Measurements from ENCODE around the gene AIG1. TPM values are rescaled to one million over a fixed set of nuclear protein-coding genes. Genes with fewer than 3 reads are reported as not detected.

Gene AIG1
- total and polyA plus RNA-seq, 2 of the 13 experiments (the other 11 are each of a cell fraction or from before 2014, with no cell fraction given), result 115 to 197 TPM

- TF ChIP-seq YEATS2 (CRISPR knock-in tag; IDR thresholded peaks at IDR 0.05; ENCODE audit: borderline replicate concordance) (no peak), ZNF556 (CRISPR knock-in tag; IDR thresholded peaks at IDR 0.05; ENCODE audit: borderline replicate concordance) (no peak), FOXK1 (CRISPR knock-in tag; IDR thresholded peaks at IDR 0.05; ENCODE audit: borderline replicate concordance, low read depth) (no peak), ATAD3A (CRISPR knock-in tag; IDR thresholded peaks at IDR 0.05) (no peak), ZNF768 (CRISPR knock-in tag; IDR thresholded peaks at IDR 0.05) (no peak), FOSL1 (CRISPR knock-in tag; IDR thresholded peaks at IDR 0.05; ENCODE audit: borderline replicate concordance) (no peak), POGZ (CRISPR knock-in tag; IDR thresholded peaks at IDR 0.05) (peak; percentile 92), SP4 (CRISPR knock-in tag; IDR thresholded peaks at IDR 0.05) (no peak), SIX1 (CRISPR knock-in tag; IDR thresholded peaks at IDR 0.05; ENCODE audit: borderline replicate concordance) (no peak), ARID2 (CRISPR knock-in tag; IDR thresholded peaks at IDR 0.05; ENCODE audit: borderline replicate concordance) (no peak), ZNF124 (CRISPR knock-in tag; IDR thresholded peaks at IDR 0.05) (no peak), ZFAT (CRISPR knock-in tag; conservative IDR thresholded peaks at IDR 0.05) (no peak), ZNF570 (CRISPR knock-in tag; IDR thresholded peaks at IDR 0.05; ENCODE audit: borderline replicate concordance) (no peak), TBX3 (IDR thresholded peaks at IDR 0.05; ENCODE audit: borderline replicate concordance) (no peak), MNT (IDR thresholded peaks at IDR 0.05) (no peak), ZFP1 (CRISPR knock-in tag; IDR thresholded peaks at IDR 0.05) (no peak), ZNF674 (CRISPR knock-in tag; IDR thresholded peaks at IDR 0.05; ENCODE audit: low read depth) (no peak), TARDBP (CRISPR knock-in tag; IDR thresholded peaks at IDR 0.05) (no peak), ELF1 (CRISPR knock-in tag; IDR thresholded peaks at IDR 0.05) (no peak), ZNF780A (CRISPR knock-in tag; IDR thresholded peaks at IDR 0.05) (no peak), ZNF558 (CRISPR knock-in tag; IDR thresholded peaks at IDR 0.05; ENCODE audit: borderline replicate concordance) (no peak), ZNF709 (CRISPR knock-in tag; IDR thresholded peaks at IDR 0.05) (no peak), ZSCAN9 (CRISPR knock-in tag; IDR thresholded peaks at IDR 0.05; ENCODE audit: borderline replicate concordance) (no peak), TGIF2 (CRISPR knock-in tag; IDR thresholded peaks at IDR 0.05) (no peak), PAXIP1 (CRISPR knock-in tag; conservative IDR thresholded peaks at IDR 0.05) (no peak)
- TF ChIP-seq, protein P1, sequence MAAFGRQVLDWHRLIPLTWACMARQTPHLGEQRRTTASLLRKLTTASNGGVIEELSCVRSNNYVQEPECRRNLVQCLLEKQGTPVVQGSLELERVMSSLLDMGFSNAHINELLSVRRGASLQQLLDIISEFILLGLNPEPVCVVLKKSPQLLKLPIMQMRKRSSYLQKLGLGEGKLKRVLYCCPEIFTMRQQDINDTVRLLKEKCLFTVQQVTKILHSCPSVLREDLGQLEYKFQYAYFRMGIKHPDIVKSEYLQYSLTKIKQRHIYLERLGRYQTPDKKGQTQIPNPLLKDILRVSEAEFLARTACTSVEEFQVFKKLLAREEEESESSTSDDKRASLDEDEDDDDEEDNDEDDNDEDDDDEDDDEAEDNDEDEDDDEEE (CRISPR knock-in tag; IDR thresholded peaks at IDR 0.05), result no peak
- TF ChIP-seq, protein P2, sequence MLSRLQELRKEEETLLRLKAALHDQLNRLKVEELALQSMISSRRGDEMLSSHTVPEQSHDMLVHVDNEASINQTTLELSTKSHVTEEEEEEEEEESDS (CRISPR knock-in tag; IDR thresholded peaks at IDR 0.05; ENCODE audit: borderline replicate concordance), result no peak
- TF ChIP-seq, protein P3, sequence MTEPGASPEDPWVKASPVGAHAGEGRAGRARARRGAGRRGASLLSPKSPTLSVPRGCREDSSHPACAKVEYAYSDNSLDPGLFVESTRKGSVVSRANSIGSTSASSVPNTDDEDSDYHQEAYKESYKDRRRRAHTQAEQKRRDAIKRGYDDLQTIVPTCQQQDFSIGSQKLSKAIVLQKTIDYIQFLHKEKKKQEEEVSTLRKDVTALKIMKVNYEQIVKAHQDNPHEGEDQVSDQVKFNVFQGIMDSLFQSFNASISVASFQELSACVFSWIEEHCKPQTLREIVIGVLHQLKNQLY (CRISPR knock-in tag; IDR thresholded peaks at IDR 0.05), result no peak
These were observed 163.2 kb downstream of the AIG1 start (continued) for GRCh38 chr6:143223895-143224294.

Data from HepG2 (cell line).